ENCODE results near the gene SRGAP3. TPM values are rescaled to one million over a fixed set of nuclear protein-coding genes. Genes with fewer than 3 reads are reported as not detected.

SRGAP3 gene
- total RNA-seq, 4 donors from 2014 or later, result 7.5 to 33.8 (median 16.0) TPM

- TF ChIP-seq CTCF (IDR thresholded peaks at IDR 0.05), result no peak
- no peak for TF ChIP-seq POLR2A (IDR thresholded peaks at IDR 0.05)
- no peak for TF ChIP-seq EP300 (IDR thresholded peaks at IDR 0.05; ENCODE audit: low read depth)
- no peak for TF ChIP-seq POLR2AphosphoS5 (IDR thresholded peaks at IDR 0.05)
- no peak overlapping the region for H3K27ac ChIP-seq
- no peaks in the 10 kb centered on the region for H3K36me3 ChIP-seq
- no peaks in the 10 kb centered on the region for H3K27me3 ChIP-seq
- intact Hi-C loops (cut with DNase I; ENCODE audit: low total_unique reads) (no loop called here), in situ Hi-C loops (cut with MboI; ENCODE audit: low pct_ligation_motif_present in 1 of 4, low pct_unique_long_range_greater_than_20kb in 1 of 4, low sequenced_read_pairs in 3 of 4) (no loop called here)
- H3K9me3 ChIP-seq, result no peaks in the 10 kb centered on the region
- H3K4me1 ChIP-seq, result peaks cover 0 to 4% (median 4%) of the 10 kb centered on the region in 4 donors
- H3K4me3 ChIP-seq, result no peak overlapping the region
- 82 to 91% methylated on average over 1 to 2 of the region's 2 CpGs for WGBS, 2 donors (ENCODE audit: low coverage in 1 of 2)
- no peak for DNase-seq
These were observed 131.2 kb downstream of the SRGAP3 start for GRCh38 chr3:9118222-9118621.

GRCh38 chr3:9117220-9117619, 132.2 kb downstream of the SRGAP3 start:
- DNase-seq, result no peak
- TF ChIP-seq POLR2A (IDR thresholded peaks at IDR 0.05) (no peak), CTCF (IDR thresholded peaks at IDR 0.05) (no peak), EP300 (IDR thresholded peaks at IDR 0.05; ENCODE audit: low read depth) (no peak), POLR2AphosphoS5 (IDR thresholded peaks at IDR 0.05) (no peak)
- in situ Hi-C loops (cut with MboI; ENCODE audit: low pct_ligation_motif_present in 1 of 4, low pct_unique_long_range_greater_than_20kb in 1 of 4, low sequenced_read_pairs in 3 of 4) (no loop called here), intact Hi-C loops (cut with DNase I; ENCODE audit: low total_unique reads) (no loop called here)
- Histone ChIP-seq H3K27ac (no peak overlapping the region), H3K4me1 (no peaks in the 10 kb centered on the region), H3K9me3 (no peaks in the 10 kb centered on the region), H3K36me3 (no peaks in the 10 kb centered on the region), H3K27me3 (no peaks in the 10 kb centered on the region), H3K4me3 (no peak overlapping the region)
- 84 to 100% methylated on average over 1 of the region's 1 CpG for WGBS, 2 donors (ENCODE audit: low coverage in 1 of 2)

GRCh38 chr3:9116336-9116735, 133.1 kb downstream of the SRGAP3 start:
- Histone ChIP-seq H3K4me3 (no peak overlapping the region), H3K9me3 (no peaks in the 10 kb centered on the region), H3K27me3 (no peaks in the 10 kb centered on the region), H3K36me3 (no peaks in the 10 kb centered on the region), H3K27ac (no peak overlapping the region), H3K4me1 (no peaks in the 10 kb centered on the region)
- 67 to 82% methylated on average over 1 to 3 of the region's 3 CpGs for WGBS, 2 donors (ENCODE audit: low coverage in 1 of 2)
- DNase-seq, result no peak
- intact Hi-C loops (cut with DNase I; ENCODE audit: low total_unique reads) (no loop called here), in situ Hi-C loops (cut with MboI; ENCODE audit: low pct_ligation_motif_present in 1 of 4, low pct_unique_long_range_greater_than_20kb in 1 of 4, low sequenced_read_pairs in 3 of 4) (no loop called here)
- TF ChIP-seq POLR2A (IDR thresholded peaks at IDR 0.05) (no peak), EP300 (IDR thresholded peaks at IDR 0.05; ENCODE audit: low read depth) (no peak), POLR2AphosphoS5 (IDR thresholded peaks at IDR 0.05) (no peak), CTCF (IDR thresholded peaks at IDR 0.05) (no peak)

- H3K4me1 ChIP-seq, result no peaks in the 10 kb centered on the region
- no peaks in the 10 kb centered on the region for H3K36me3 ChIP-seq
- TF ChIP-seq POLR2AphosphoS5 (IDR thresholded peaks at IDR 0.05) (no peak), EP300 (IDR thresholded peaks at IDR 0.05; ENCODE audit: low read depth) (no peak), POLR2A (IDR thresholded peaks at IDR 0.05) (no peak), CTCF (IDR thresholded peaks at IDR 0.05) (no peak)
- H3K9me3 ChIP-seq, result no peaks in the 10 kb centered on the region
- WGBS, 2 donors (ENCODE audit: low coverage in 1 of 2), result 77 to 87% methylated on average over 2 of the region's 2 CpGs
- no peak overlapping the region for H3K4me3 ChIP-seq
- no peak for DNase-seq
- intact Hi-C loops (cut with DNase I; ENCODE audit: low total_unique reads) (no loop called here), in situ Hi-C loops (cut with MboI; ENCODE audit: low pct_ligation_motif_present in 1 of 4, low pct_unique_long_range_greater_than_20kb in 1 of 4, low sequenced_read_pairs in 3 of 4) (no loop called here)
- no peak overlapping the region for H3K27ac ChIP-seq
- H3K27me3 ChIP-seq, result no peaks in the 10 kb centered on the region
These were observed 134.1 kb downstream of the SRGAP3 start for GRCh38 chr3:9115336-9115735.
